HCT116 (cell line): ENCODE results near the gene ABHD4. TPM values are rescaled to one million over a fixed set of nuclear protein-coding genes. Genes with fewer than 3 reads are reported as not detected.

Experiments used
- ATAC-seq: fragments of 200-7000 bp; cut with Tn5 transposase; 2 replicates; pipeline ENCODE4 v1.9.1; 2020; ENCODE audit warnings: mild to moderate bottlenecking, moderate library complexity
- BruUV-seq: library from RNA; stranded (reverse); fragments of 400-500 nt; replicated peaks from 2 replicates; lab custom pipeline; 2021; lab: Mats Ljungman, UMichigan
- CTCF ChIA-PET: fragments of 300-600 bp; sonication (Branson Sonifier 250); formaldehyde crosslinking; loops from one replicate; lab custom pipeline; 2021; ENCODE audit warnings: antibody characterized with exemption; lab: Charles Lee
- POLR2A ChIA-PET: fragments of 300-600, 350-600 bp; sonication (Branson Sonifier 250); formaldehyde crosslinking; loops from one replicate; lab custom pipeline; 2021; ENCODE audit warnings: antibody characterized with exemption; lab: Charles Lee
- RAD21 ChIA-PET, 2 experiments: fragments of 300-600 bp; sonication (Branson Sonifier 250); formaldehyde crosslinking; loops; one replicate each; lab custom pipeline; 2023; ENCODE audit warnings: low total read pairs in 2 of 2; ENCODE audit not compliant: uncharacterized antibody in 2 of 2, unreplicated experiment in 2 of 2, low non-redundant PET in 1 of 2; lab: Charles Lee
- DNase-seq: peaks from one replicate; pipeline ENCODE4 v3.0.0-alpha.2; 2010; ENCODE audit warnings: low read depth, low spot score
- H2AFZ ChIP-seq: fragments of 200-600 bp; shearing (Covaris generic), sonication (generic); 2 replicates; pipeline ENCODE4 v1.6.1; 2017; ENCODE audit warnings: low read depth, mixed run types, mixed read lengths, antibody characterized with exemption, low read length; ENCODE audit not compliant: poor library complexity, severe bottlenecking
- H3K27ac ChIP-seq: 2 replicates; pipeline ENCODE4 v1.5.1; 2012; ENCODE audit warnings: low read depth, low read length
- H3K27me3 ChIP-seq: fragments of 200-600 bp; sonication (generic); 2 replicates; pipeline ENCODE4 v1.6.1; 2016; ENCODE audit warnings: mixed run types, low read length, mixed read lengths; ENCODE audit not compliant: insufficient read depth
- H3K36me3 ChIP-seq, 2 experiments: fragments of 200-500 bp in 1 of 2; fragments of 200-600 bp in 1 of 2; sonication (Bioruptor generic) in 1 of 2; sonication (generic) in 1 of 2; 2 replicates each; pipeline versions ENCODE4 v1.5.1 to v1.6.1; 2014 to 2016; ENCODE audit warnings: low read length in 2 of 2, inconsistent platforms in 1 of 2, mixed read lengths in 1 of 2, mixed run types in 1 of 2; ENCODE audit not compliant: insufficient read depth in 2 of 2, control insufficient read depth in 1 of 2
- H3K4me1 ChIP-seq, 2 experiments: fragments of 200-600 bp in 1 of 2; sonication (generic) in 1 of 2; 2 replicates each; pipeline versions ENCODE4 v1.5.1 to v1.6.1; 2012 to 2017; ENCODE audit warnings: low read length in 2 of 2, inconsistent platforms in 1 of 2, mild to moderate bottlenecking in 1 of 2, mixed read lengths in 1 of 2, mixed run types in 1 of 2, moderate library complexity in 1 of 2; ENCODE audit not compliant: insufficient read depth in 2 of 2, control insufficient read depth in 1 of 2
- H3K4me2 ChIP-seq: fragments of 200-600 bp; sonication (generic); 2 replicates; pipeline ENCODE4 v1.6.1; 2017; ENCODE audit warnings: mixed run types, low read length, mixed read lengths
- H3K4me3 ChIP-seq, 2 experiments: fragments of 200-600 bp in 1 of 2; sonication (generic) in 1 of 2; replicated peaks in 1 of 2; 2 replicates each; pipeline ENCODE4 v1.5.1; 2011 to 2016; ENCODE audit warnings: low read length in 2 of 2, control low read depth in 1 of 2, low read depth in 1 of 2, mild to moderate bottlenecking in 1 of 2, mixed read lengths in 1 of 2, mixed run types in 1 of 2
- H3K79me2 ChIP-seq: fragments of 200-600 bp; sonication (generic); 2 replicates; pipeline ENCODE4 v1.6.1; 2017; ENCODE audit warnings: mild to moderate bottlenecking, mixed run types, low read length, moderate library complexity, mixed read lengths; ENCODE audit not compliant: insufficient read depth
- H3K9ac ChIP-seq: fragments of 200-600 bp; sonication (generic); 2 replicates; pipeline ENCODE4 v1.6.1; 2016; ENCODE audit warnings: low read length, mixed read lengths
- H3K9me2 ChIP-seq: fragments of 200-600 bp; sonication (generic), shearing (Covaris generic); 2 replicates; pipeline ENCODE4 v1.6.1; 2017; ENCODE audit warnings: mixed run types, mild to moderate bottlenecking, moderate library complexity; ENCODE audit not compliant: insufficient read depth
- H3K9me3 ChIP-seq, 2 experiments: fragments of 200-500 bp in 1 of 2; fragments of 200-600 bp in 1 of 2; sonication (Bioruptor generic) in 1 of 2; sonication (generic) in 1 of 2; 2 replicates each; pipeline ENCODE4 v1.6.1; 2014 to 2017; ENCODE audit warnings: low read length in 2 of 2, mixed read lengths in 2 of 2, inconsistent platforms in 1 of 2, low read depth in 1 of 2, mild to moderate bottlenecking in 1 of 2, mixed run types in 1 of 2, moderate library complexity in 1 of 2; ENCODE audit not compliant: control insufficient read depth in 1 of 2, insufficient read depth in 1 of 2
- H4K20me1 ChIP-seq: fragments of 200-600 bp; sonication (generic), shearing (Covaris generic); 2 replicates; pipeline ENCODE4 v1.6.1; 2017; ENCODE audit warnings: mixed run types, mild to moderate bottlenecking, moderate library complexity; ENCODE audit not compliant: insufficient read depth
- CEBPB ChIP-seq: IDR thresholded peaks from 2 replicates; pipeline ENCODE4 v1.6.1; 2012; ENCODE audit warnings: low read depth
- EGR1 ChIP-seq: IDR thresholded peaks from 2 replicates; pipeline ENCODE4 v1.6.1; 2012; ENCODE audit warnings: low read depth
- ELF1 ChIP-seq: IDR thresholded peaks from 2 replicates; pipeline ENCODE4 v1.6.1; 2012; ENCODE audit warnings: low read depth, borderline replicate concordance
- EZH2 ChIP-seq: fragments of 200-600 bp; sonication (generic); IDR thresholded peaks from 2 replicates; pipeline ENCODE4 v1.6.1; 2017; ENCODE audit warnings: antibody characterized with exemption, mixed run types
- EZH2phosphoT487 ChIP-seq: fragments of 200-600 bp; IDR thresholded peaks from 2 replicates; pipeline ENCODE4 v1.6.1; 2018; ENCODE audit warnings: antibody characterized with exemption, borderline replicate concordance
- JUND ChIP-seq: IDR thresholded peaks from 2 replicates; pipeline ENCODE4 v1.6.1; 2012
- MAX ChIP-seq: IDR thresholded peaks from 2 replicates; pipeline ENCODE4 v1.6.1; 2012
- POLR2AphosphoS5 ChIP-seq: IDR thresholded peaks from 2 replicates; pipeline ENCODE4 v1.6.1; 2011; ENCODE audit warnings: mild to moderate bottlenecking, low read depth, low read length, moderate library complexity
- REST ChIP-seq: IDR thresholded peaks from 2 replicates; pipeline ENCODE4 v1.6.1; 2012; ENCODE audit warnings: low read depth
- ZBTB33 ChIP-seq: IDR thresholded peaks from 2 replicates; pipeline ENCODE4 v1.6.1; 2011; ENCODE audit warnings: mild to moderate bottlenecking, low read length, moderate library complexity; ENCODE audit not compliant: insufficient replicate concordance; ENCODE audit errors: extremely low read depth
- intact Hi-C: fragments of 100-400 bp; cut with micrococcal nuclease; formaldehyde crosslinking; loops from 2 replicates; pipeline ENCODE4 v1.10.0; 2022
- total RNA-seq: library from RNA; stranded (reverse); gene quantifications from one replicate; pipeline ENCODE4 v1.2.1, GENCODE V29; 2021; ENCODE audit not compliant: unreplicated experiment

ABHD4 gene
- total RNA-seq, 1 experiment from 2014 or later, result 9.4 TPM

DNA sequence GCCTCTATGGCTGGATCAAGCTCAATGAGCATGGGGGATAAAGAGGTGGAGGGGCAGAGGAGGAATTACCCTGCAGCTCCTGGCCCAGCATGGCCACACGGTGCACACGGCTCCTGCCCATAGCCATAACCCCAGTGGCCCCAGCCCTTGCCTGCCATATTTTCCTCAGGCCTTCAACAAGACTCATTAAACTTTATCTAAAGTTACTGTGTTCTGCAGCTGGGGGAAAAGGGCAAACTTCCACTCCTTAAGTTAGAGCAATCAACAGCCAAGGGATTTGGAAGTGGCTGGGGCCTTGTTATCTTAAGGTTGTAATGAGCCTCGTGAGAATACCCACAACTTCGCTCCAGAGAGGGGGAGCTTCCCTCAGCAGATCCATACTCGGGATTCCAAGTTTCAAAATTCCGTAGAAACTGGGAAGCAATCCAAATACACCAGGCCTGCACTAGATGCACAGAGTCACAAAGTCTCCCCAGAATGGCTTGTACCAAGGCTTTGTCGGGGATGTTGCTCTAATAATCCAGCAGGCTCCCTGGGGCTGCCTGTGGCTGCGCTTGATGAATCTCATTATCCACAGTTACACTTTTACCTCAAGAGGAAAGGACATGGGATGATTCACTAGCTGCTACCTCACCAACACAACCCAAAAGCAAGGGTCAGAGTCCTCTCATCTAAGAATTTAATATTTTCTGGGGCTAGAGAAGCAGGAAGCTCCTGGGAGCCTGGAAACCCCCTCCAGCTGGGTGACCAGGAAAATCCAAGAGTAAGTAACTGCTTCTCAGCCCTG, 59.0 kb downstream of the ABHD4 start:
- intact Hi-C loops, result loop anchor here (5.0 kb wide), 2 partner anchors 160 to 245 kb away; partner anchors contain the start of gene SLC7A7
- no peak for TF ChIP-seq ZBTB33
- no peak for TF ChIP-seq JUND
- TF ChIP-seq REST, result no peak
- TF ChIP-seq CEBPB, result no peak
- no peak for TF ChIP-seq EGR1
- TF ChIP-seq EZH2phosphoT487, result no peak
- TF ChIP-seq POLR2AphosphoS5, result no peak
- no peak for TF ChIP-seq MAX
- no peak for TF ChIP-seq ELF1
- no peak for TF ChIP-seq EZH2
- Histone ChIP-seq H3K4me3 (no peak overlapping the region), H2AFZ (no peak overlapping the region), H3K4me1 (peaks cover 2 to 6% of the 10 kb centered on the region in 2 experiments; a peak in 3 of 4 replicates), H3K9me3 (no peaks in the 10 kb centered on the region), H4K20me1 (no peaks in the 10 kb centered on the region), H3K27ac (no peak overlapping the region), H3K9me2 (no peaks in the 10 kb centered on the region), H3K4me2 (no peak overlapping the region), H3K36me3 (no peaks in the 10 kb centered on the region), H3K27me3 (no peaks in the 10 kb centered on the region), H3K9ac (no peak overlapping the region), H3K79me2 (no peaks in the 10 kb centered on the region)
- CTCF ChIA-PET, result interaction anchor here (0.6 to 4.4 kb wide), 12 partner anchors 13 to 243 kb away, joined by 3 to 37 read pairs (median 5); partner anchors contain the start of genes DAD1, OR6J1, OXA1L and SLC7A7
- no peak for ATAC-seq
- RAD21 ChIA-PET, result interaction anchor here in 1 of 2 experiments (1.1 kb wide), 1 partner anchor 196 kb away, joined by 7 read pairs; no protein-coding TSS in a partner anchor
- POLR2A ChIA-PET, result interaction anchor here (1.4 kb wide), 1 partner anchor 195 kb away, joined by 5 read pairs; no protein-coding TSS in a partner anchor
- BruUV-seq, result no TSS peak
- no peak for DNase-seq
